Stimulated activated naive CD4-positive, alpha-beta T cell treated with Interleukin-2 at 50 U/mL for 16 hours (primary cell): ENCODE measurements around the gene DRC7.

Source experiments
- DNase-seq: peaks from one replicate; lab custom pipeline; 2025; lab: John Stamatoyannopoulos, UW

Gene DRC7

DNA sequence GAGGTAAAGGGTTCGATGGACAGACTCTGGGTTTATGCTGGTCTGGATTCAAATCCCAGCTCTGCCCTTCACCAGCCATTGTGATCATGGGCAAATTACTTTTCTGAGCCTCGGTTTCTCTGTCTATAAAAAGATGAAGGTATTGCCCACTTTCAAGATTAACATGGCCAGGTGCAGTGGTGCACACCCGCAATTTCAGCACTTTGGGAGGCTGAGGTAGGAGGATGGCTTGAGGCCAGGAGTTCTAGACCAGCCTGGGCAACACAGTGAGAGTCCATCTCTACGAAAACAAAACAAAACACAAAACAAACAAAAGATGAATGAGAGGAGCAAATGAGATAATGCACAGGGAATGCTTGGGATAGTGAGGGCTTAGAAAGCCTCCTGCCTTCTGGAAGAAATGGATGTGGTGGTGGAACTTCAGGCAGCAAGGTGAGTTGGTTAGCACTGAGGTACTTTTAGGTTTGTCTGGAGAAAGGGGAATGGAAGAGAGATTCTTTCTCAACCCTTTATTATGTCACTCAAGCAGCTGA, 18.0 kb upstream of the DRC7 start:
- DNase-seq = no peak

DNA sequence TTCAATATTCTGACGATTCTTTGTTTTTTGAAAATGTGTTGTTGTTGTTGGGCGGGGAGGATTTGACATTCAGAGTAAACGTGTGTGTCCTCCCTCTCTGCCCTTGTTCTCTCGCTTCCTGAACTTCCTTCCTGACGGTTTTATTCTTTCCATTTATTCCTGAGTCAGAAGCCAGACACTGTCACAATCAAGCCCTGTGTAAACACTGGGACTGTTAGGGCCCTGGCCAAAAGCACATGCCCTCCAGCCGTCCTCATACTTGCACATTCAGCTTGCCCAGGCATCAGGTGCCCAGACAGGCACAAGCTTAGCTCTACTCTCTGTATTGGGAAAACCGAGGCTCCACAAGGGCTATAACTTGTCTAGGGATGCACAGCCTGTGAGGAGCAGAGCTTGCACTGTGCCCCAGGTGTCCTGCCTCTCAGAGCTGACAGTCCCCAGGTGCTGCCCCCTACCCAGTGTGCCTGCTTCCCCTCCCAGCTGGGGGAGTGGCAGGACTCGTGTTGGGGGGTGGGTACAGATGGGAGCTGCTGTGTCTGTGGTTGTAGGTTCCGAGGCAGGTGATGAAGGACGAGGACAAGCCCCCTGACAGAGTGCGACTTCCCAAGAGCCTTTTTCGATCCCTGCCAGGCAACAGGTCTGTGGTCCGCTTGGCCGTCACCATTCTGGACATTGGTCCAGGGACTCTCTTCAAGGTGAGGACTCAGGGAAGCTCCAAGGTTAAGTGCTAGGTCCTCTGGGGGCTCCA, 16.8 kb upstream of the DRC7 start:
- no peak for DNase-seq

GRCh38 chr16:57679016-57679415, 15.6 kb upstream of the DRC7 start:
- DNase-seq = no peak

- no peak for DNase-seq
These were observed 14.7 kb upstream of the DRC7 start for GRCh38 chr16:57679767-57680482.

- no peak for DNase-seq
These were observed 13.7 kb upstream of the DRC7 start for GRCh38 chr16:57680842-57681375.

GRCh38 chr16:57681950-57682728, 12.5 kb upstream of the DRC7 start:
- no peak for DNase-seq

DNA sequence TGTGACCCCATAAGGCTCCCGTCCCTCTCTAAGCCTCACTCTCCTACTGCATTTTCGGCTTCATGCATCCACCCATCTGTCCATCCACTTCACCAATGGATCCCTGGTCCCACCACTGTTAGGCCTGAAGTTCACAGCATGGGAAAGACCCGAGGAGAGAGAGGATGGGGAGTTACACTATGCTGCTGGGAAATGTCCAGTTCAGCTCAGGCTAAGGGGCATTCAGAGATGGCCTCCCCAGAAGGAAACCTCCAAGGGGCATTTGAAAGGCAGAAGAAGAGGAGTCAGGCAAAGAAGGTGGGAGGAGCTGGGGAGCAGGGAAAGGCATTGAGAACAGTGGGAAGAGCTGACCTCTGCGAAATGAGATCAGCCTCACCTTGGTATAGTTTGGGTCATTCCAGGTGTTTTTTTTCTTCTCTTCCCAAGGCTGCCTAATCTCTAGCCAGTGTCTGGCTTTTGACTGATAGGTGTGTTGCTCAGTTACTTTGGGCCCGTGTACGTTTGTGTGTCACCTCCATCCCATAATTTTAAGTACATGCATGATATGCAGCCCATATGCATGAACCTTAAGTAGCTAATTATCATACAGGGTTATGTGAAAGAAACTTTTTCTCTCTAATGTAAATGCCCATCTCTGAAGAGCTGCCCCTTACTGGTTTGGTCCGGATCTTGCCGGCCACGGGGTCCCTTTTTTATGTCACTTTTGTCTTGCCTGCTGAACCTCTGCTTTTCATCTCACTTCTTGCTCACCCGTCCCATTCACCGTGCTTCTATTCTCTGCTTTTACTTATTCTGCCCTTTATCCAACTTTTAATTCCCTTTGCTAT, 11.6 kb upstream of the DRC7 start:
- DNase-seq = no peak

DNA sequence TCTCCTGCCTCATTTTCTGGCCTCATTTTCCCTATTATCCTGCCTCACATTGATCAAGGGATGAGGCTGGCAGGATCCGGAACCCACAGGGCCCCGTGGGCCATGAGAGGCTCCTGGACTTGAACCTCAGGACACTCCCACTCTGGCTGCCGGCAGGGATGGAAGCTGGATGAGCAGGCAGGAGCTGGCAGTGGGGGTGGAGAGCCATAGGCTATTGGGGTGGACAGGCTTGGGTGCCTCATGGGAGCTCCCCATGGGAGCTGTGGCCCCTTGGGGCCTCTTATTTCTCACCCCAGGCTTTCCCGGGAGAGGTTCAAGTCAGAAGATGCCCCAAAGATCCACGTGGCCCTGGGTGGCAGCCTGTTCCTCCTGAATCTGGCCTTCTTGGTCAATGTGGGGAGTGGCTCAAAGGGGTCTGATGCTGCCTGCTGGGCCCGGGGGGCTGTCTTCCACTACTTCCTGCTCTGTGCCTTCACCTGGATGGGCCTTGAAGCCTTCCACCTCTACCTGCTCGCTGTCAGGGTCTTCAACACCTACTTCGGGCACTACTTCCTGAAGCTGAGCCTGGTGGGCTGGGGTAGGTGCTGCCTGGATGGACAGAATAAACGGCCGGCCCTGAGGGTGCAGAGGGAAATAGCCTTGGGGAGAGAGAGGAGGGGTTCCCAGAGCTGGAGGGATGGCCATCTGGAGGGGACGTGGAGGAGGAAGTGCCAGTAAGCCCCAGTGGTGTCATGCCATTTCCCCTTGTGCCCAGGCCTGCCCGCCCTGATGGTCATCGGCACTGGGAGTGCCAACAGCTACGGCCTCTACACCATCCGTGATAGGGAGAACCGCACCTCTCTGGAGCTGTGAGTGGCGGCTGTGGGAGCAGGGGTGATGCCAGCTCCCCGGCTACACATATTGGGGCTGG, 10.7 kb upstream of the DRC7 start:
- DNase-seq = no peak

DNA sequence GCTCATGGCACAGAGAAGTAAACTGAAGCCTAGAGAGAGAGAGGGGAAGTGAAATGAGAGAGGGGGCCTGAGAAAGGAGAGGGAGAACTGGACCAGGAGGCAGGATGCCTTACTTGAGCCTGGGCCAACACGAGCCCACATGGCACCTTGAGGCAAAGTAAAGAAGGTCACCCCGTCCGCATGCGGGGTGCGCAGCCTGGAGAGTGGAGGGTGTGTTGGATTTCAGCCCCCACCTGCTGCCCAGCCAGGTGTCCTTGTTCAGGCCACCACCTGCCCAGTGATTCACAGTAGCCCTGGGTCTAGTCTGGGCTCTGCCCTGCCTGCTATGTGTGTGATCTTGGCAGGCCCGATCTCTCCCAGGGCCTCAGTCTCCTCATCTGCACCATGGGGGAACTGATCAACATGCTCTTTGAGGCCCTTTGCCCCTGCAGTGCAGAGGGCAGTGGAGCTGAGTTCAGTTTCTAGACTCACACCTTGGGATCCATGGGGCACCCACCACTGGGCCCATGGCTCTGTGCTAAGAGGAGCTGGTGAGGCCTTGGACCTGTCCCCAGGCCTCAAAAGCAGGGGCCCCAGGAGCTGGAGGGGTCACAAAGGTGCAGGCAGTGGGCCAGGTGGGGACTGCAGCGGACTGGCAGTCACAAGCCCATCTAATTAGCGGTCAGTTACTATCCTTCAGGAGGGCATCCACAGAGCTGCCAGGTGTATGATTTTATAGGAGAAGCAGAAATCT, 9.8 kb upstream of the DRC7 start:
- DNase-seq = no peak

DNA sequence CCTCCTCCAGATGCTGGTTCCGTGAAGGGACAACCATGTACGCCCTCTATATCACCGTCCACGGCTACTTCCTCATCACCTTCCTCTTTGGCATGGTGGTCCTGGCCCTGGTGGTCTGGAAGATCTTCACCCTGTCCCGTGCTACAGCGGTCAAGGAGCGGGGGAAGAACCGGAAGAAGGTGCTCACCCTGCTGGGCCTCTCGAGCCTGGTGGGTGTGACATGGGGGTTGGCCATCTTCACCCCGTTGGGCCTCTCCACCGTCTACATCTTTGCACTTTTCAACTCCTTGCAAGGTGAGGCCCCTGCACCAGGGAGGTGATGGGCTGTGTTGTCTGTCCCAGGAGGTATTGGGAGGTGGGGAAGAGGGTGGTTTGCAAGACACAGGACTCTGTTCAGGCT, 9.0 kb upstream of the DRC7 start:
- no peak for DNase-seq

GRCh38 chr16:57686577-57686976, 8.0 kb upstream of the DRC7 start:
- DNase-seq = no peak

DNA sequence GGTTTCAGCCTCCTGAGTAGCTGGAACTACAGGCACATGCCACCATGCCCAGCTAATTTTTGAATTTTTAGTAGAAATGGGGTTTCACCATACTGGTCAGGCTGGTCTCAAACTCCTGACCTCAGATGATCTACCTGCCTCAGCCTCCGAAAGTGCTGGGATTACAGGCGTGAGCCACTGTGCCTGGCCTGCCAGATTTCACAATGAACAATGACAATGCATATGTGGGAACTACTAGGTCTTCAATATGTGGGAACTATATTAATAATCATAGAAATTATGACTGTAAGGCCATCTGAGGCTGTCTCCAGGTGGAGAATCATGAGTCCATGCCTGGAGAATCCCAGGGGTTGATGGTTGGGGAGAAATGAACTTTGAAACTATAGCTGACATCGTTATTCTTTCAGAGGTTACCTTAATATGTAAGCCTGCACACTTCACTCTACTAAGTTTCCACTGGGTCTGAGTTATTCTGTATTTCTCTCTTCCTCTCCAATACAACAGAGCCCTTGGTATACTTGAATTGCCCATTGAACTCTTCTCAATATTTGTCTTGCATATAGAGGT, 7.2 kb upstream of the DRC7 start:
- DNase-seq = no peak

DNA sequence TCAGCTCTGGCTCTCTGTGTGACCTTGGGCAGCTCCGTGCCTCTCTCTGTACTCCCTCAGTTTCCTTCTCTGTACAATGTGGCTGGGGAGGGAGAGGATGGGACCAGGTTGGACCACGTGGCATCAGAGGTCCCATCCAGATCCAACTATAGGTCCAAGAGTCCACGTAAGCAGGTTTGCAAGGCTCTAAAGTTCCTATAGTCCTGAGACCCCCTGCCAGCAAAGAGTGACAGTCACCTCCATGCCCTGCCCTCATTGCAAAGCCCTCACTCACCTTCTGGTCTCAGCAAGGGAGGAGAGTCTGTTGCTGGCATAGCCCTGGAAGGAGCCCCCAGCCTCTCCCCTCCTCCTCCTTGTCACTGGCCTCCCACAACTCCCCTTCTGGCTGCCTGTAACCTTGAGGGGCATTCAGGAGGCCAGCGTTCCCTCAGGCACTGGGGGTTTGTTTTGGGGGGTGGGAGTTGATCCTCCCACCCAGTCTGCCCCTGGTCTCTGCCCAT, 6.1 kb upstream of the DRC7 start:
- no peak for DNase-seq

DNA sequence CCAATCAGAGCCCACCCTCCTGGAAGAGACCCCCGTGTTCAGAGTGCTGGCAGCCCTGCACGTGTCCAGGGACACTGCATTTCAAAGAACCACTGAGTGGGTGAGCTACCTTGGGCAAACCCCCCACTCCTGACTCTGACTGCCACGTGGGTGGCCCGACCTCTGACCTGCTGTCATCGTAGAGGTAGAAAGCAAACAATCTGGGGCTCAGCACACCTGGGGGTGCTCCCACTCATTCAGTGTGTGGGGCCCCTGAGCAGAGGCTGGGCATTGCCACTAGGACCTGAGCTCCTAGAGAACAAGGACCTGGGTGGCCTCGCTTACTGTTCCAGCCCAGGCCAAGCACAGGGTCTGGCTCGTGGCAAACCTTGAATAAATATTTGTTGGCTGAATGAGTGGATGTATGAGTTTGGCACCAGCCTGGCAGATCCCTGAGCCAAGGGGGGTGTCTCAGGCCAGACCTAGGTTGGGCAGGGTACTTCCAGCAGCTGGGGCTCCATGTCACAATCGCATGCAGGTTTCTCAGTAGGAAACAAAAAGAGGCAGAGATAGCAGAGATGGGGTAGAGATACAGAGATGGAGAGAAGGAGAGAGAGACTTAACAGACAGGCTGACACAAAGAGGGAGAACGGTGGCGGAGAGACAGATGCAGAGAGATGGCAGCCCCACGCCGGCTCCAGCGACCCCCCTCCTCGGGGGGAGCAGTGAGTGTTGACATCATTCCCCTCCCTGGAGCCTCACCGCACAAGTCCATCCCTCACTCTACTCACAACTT, 5.4 kb upstream of the DRC7 start:
- DNase-seq = no peak

DNA sequence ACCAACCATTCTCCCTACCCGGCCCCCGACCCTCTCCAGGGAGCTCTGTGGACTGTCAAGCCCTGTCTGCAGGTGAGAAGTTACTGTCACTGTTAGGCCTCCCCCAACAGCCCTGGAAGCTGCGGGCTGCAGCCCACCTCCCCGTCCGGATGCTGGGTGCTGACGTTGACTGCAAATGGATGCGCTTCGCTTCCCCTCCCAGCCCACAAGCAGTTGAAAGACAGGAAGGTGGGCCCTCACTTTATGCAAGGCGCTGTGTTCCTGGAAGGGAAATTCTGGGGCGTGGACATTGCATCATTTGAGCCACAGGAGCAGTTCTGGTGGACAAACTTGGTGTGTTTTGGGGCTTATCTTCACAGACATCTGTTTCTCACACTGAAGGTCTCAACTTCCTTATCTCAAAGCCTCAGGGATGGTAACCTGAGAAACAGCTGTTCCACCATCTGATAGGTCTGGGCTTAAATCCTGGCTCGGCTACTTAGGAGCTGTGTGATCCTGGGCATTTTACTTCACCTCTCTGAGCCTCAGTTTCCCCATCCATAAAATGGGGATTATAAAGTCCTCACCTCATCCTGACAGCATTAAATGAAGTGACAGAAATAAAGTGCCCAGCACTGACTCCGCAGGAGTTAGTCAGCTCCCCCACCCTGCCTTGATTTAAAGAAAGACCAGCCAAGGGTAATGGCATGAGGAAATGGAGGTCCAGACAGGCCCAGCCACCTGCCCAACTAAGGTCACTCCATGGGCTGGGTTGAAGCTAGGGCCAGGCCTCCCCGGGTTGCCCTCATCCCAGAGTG, 4.6 kb upstream of the DRC7 start:
- no peak for DNase-seq

- no peak for DNase-seq
These were observed 3.7 kb upstream of the DRC7 start for GRCh38 chr16:57690782-57691471.

GRCh38 chr16:57692636-57693035, 2.0 kb upstream of the DRC7 start:
- DNase-seq = no peak
